ENCODE data around the gene CDH15. TPM values are rescaled to one million over a fixed set of nuclear protein-coding genes. Genes with fewer than 3 reads are reported as not detected.

CDH15 gene
- total RNA-seq, 2 experiments from 2014 or later: not detected

DNA sequence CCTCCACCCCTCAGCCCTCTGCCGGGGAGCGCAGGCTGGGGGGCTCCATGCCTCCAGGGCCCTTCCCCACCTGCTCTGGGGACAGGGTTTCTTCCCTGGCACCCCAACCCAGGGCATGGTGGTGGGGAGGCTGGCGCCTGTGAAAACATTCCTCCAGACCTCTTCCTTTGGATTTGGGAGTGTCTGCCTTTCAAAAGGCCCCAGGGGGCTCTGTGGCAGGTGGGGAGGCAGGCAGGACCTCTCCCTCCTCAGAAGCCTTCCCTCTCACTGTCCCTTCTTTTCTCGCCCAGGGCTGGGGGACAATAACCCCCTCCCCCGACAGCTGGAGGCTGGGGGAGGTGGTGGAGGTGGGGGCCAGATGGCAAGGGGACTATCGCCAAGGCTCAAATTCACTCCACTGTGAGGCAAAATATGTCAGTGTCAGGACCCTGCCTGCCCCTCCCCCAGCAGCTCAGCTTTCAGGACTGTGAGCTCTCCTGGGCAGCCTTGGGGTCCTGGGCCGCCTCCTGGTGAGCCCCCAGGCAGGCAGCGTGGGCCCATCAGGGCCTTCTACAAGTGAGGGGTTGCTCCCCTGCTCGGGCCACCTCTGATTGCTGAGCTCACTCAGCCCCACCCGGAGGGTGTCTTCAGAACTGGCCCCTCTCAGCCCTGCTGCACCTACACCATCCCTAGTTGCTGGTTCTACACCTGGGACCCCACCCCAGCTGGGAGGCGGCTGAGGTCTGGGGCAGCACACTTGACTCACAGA, 1.8 kb downstream of the CDH15 start:
- H3K4me3 Mint-ChIP-seq: no peak overlapping the region

GRCh38 chr16:89174055-89174827, 2.7 kb downstream of the CDH15 start:
- no peak overlapping the region for H3K27ac Mint-ChIP-seq
- intact Hi-C loops (cut with micrococcal nuclease): no loop called here
- H3K9me3 Mint-ChIP-seq: no peaks in the 10 kb centered on the region
- H3K36me3 Mint-ChIP-seq (ENCODE audit: low read depth): no peaks in the 10 kb centered on the region
- H3K4me1 Mint-ChIP-seq (ENCODE audit: low read depth): peaks cover 7% of the 10 kb centered on the region
- peaks cover 3% of the 10 kb centered on the region for H3K27me3 Mint-ChIP-seq (ENCODE audit: low read depth)
- CTCF ChIA-PET: no interaction called here
- no peak for DNase-seq
- no peak overlapping the region for H3K4me3 Mint-ChIP-seq

More for the DNA sequence above, 1.8 kb downstream of the CDH15 start:
- no peak for DNase-seq
- H3K27me3 Mint-ChIP-seq (ENCODE audit: low read depth): peaks cover 3% of the 10 kb centered on the region
- H3K4me1 Mint-ChIP-seq (ENCODE audit: low read depth): peaks cover 7% of the 10 kb centered on the region
- no peaks in the 10 kb centered on the region for H3K36me3 Mint-ChIP-seq (ENCODE audit: low read depth)
- no peaks in the 10 kb centered on the region for H3K9me3 Mint-ChIP-seq
- H3K27ac Mint-ChIP-seq: no peak overlapping the region
- intact Hi-C loops (cut with micrococcal nuclease): no loop called here
- CTCF ChIA-PET: no interaction called here

DNA sequence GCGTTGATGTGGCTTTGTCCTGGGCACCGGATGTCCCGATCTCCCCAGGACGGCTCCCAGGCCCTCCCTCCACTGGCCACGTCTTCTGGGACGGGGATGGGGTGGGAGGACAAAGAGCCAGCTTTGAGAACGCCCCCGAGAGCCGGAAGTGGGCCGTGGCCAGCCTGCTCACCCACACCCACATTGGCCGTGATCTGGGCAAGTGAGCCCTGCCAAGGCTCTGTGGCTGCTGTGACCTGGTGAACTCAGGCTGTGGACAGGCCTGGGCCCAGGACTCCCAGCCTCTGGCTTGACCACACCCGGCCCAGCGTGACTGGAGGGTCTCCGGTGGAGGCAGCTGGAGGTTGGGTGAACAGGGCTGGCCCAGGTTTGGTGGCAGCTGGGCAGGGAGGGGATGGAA, 3.3 kb downstream of the CDH15 start:
- no peak overlapping the region for H3K4me3 Mint-ChIP-seq
- H3K4me1 Mint-ChIP-seq (ENCODE audit: low read depth): peaks cover 7% of the 10 kb centered on the region
- no peak overlapping the region for H3K27ac Mint-ChIP-seq
- no peaks in the 10 kb centered on the region for H3K9me3 Mint-ChIP-seq
- CTCF ChIA-PET: no interaction called here
- peaks cover 3% of the 10 kb centered on the region for H3K27me3 Mint-ChIP-seq (ENCODE audit: low read depth)
- no peak for DNase-seq
- no peaks in the 10 kb centered on the region for H3K36me3 Mint-ChIP-seq (ENCODE audit: low read depth)
- intact Hi-C loops (cut with micrococcal nuclease): no loop called here

DNA sequence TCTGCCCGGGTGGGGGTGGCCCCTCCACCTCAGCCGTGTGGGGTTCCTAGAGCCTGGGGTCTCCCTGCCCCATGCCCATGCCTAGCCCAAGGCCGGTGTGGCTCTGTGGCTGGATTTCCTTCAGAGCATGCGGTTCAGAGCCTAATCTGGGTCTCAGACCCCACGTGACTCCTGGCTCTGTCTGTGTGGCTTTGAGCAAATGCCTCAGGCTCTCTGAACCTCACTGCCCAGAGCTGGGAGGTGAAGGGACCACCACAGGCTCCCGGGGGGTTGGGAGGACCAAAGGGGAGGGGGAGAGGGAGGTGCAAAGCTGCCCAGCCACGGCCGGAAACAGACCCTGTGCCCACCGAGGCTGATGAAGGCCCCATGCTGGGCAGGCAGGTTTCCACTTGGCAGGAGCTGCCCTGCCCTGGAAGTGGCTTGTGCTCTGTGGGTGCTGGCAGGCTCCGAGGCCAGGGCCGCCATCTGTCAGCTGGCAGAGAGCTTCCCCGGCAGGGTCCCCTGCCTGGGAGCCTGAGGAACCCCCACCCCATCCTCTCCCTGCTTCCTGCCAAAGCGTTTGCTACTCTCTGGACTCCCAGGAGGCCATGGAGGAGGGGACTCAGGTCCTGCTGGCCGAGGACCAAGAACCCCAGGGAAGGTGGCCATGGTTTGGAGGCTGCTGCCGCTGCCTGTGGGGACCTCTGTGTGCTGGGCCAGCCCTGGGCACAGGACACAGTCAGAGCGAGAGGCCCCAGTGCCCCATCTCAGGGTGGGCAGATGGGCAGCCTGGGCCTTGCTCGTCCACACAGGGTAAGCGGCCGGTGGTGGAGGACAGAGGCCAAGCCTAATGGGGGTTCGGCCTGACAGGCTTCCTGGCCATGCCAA, 4.0 kb downstream of the CDH15 start:
- peaks cover 3% of the 10 kb centered on the region for H3K27me3 Mint-ChIP-seq (ENCODE audit: low read depth)
- no peak overlapping the region for H3K27ac Mint-ChIP-seq
- intact Hi-C loops (cut with micrococcal nuclease): no loop called here
- no peaks in the 10 kb centered on the region for H3K36me3 Mint-ChIP-seq (ENCODE audit: low read depth)
- CTCF ChIA-PET: no interaction called here
- no peak overlapping the region for H3K4me3 Mint-ChIP-seq
- H3K4me1 Mint-ChIP-seq (ENCODE audit: low read depth): peaks cover 5% of the 10 kb centered on the region
- H3K9me3 Mint-ChIP-seq: no peaks in the 10 kb centered on the region
- no peak for DNase-seq

GRCh38 chr16:89176147-89176690, 4.7 kb downstream of the CDH15 start:
- Mint-ChIP-seq H3K4me3 (no peak overlapping the region), H3K4me1 (ENCODE audit: low read depth) (peaks cover 2% of the 10 kb centered on the region), H3K27me3 (ENCODE audit: low read depth) (no peaks in the 10 kb centered on the region), H3K27ac (no peak overlapping the region), H3K9me3 (no peaks in the 10 kb centered on the region), H3K36me3 (ENCODE audit: low read depth) (no peaks in the 10 kb centered on the region)
- no peak for DNase-seq
- CTCF ChIA-PET: interaction anchor here (0.5 kb wide), 1 partner anchor 190 kb away, joined by 3 read pairs; no protein-coding TSS in a partner anchor
- intact Hi-C loops (cut with micrococcal nuclease): no loop called here

DNA sequence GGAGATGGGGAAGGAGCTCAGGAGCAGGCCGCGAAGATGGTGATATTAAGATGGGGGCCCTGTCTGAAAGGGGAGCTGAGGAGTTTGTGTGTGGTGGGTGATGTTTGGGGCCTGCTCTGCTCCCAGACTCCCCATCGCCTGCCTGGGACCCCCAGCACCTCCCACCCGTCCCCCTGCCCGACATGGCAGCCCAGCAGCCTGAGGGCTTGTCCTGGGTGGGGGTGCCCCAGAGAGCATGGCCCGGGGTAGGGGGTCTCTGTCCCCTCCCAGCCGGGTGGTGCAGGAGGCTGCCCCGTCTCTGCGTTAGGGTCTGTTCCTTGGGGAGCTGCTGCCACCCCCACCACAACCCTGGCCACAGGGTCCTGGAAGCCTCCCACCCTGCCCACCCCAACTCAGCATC, 5.2 kb downstream of the CDH15 start:
- CTCF ChIA-PET: interaction anchor here (0.5 kb wide), 1 partner anchor 191 kb away, joined by 3 read pairs; no protein-coding TSS in a partner anchor
- intact Hi-C loops (cut with micrococcal nuclease): no loop called here

GRCh38 chr16:89177501-89177900, 6.0 kb downstream of the CDH15 start:
- Mint-ChIP-seq H3K27me3 (ENCODE audit: low read depth) (no peaks in the 10 kb centered on the region), H3K27ac (no peak overlapping the region), H3K4me1 (ENCODE audit: low read depth) (peaks cover 8% of the 10 kb centered on the region), H3K36me3 (ENCODE audit: low read depth) (no peaks in the 10 kb centered on the region), H3K4me3 (no peak overlapping the region), H3K9me3 (no peaks in the 10 kb centered on the region)
- CTCF ChIA-PET: interaction anchor here (0.7 kb wide), 1 partner anchor 8 kb away, joined by 3 read pairs; no protein-coding TSS in a partner anchor
- intact Hi-C loops (cut with micrococcal nuclease): no loop called here
- DNase-seq: no peak

More for the DNA sequence above, 5.2 kb downstream of the CDH15 start:
- Mint-ChIP-seq H3K4me3 (no peak overlapping the region), H3K27me3 (ENCODE audit: low read depth) (no peaks in the 10 kb centered on the region), H3K27ac (no peak overlapping the region), H3K9me3 (no peaks in the 10 kb centered on the region), H3K4me1 (ENCODE audit: low read depth) (peaks cover 7% of the 10 kb centered on the region), H3K36me3 (ENCODE audit: low read depth) (no peaks in the 10 kb centered on the region)
- no peak for DNase-seq

DNA sequence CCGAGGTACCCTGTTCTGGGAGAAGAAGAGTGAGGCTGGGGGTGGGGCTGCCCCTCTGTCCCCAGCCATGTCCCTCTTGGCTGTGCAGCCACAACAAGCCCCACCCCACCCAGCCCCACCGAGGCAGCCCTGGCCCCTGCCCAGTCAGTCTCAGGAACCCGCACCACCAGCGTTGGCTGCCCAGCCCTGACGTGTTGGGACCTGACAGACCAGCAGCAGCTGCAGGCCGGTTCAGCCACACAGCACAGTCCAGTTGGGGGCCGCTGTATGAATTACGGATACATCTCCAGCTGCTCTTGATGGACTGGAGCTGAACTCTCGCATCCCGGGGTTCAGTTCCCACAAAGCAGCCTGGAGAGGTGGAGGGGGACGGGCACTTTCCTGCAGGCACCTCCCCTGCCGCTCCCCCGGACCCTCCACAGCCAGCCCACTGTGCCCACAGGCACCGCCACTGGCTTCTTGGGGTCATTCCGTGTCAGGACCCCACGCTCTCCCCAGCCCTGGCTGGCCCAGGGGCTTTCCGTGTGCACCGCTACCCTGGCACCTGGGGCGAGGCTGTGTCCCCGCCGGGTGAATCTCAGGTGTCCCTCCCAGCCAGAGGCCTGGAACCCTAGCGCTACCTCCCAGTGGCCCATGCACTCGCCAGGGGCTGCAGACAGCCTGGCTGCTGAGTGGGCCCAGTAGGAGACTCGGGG, 7.1 kb downstream of the CDH15 start:
- Mint-ChIP-seq H3K4me3 (no peak overlapping the region), H3K9me3 (no peaks in the 10 kb centered on the region), H3K27me3 (ENCODE audit: low read depth) (no peaks in the 10 kb centered on the region), H3K4me1 (ENCODE audit: low read depth) (peaks cover 11% of the 10 kb centered on the region), H3K27ac (no peak overlapping the region), H3K36me3 (ENCODE audit: low read depth) (no peaks in the 10 kb centered on the region)
- CTCF ChIA-PET: no interaction called here
- intact Hi-C loops (cut with micrococcal nuclease): no loop called here
- DNase-seq: no peak

DNA sequence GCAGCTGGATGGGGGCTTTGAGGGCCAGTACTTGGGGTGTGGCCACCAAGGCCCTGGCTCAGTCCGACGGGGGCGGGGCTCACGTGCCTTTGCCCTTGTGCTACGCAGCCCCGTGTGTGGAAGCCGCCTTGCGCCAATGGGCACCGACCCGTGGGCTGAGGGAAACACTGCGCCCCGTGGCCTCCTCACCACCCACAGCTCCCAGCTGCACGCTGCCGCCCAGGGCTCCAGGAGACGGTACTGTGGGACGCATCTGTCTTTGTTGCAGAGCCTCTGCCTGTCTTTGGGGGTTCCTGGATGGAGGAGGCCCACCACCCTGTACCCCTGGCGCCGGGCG, 7.6 kb downstream of the CDH15 start:
- Mint-ChIP-seq H3K4me3 (no peak overlapping the region), H3K9me3 (no peaks in the 10 kb centered on the region), H3K27me3 (ENCODE audit: low read depth) (no peaks in the 10 kb centered on the region), H3K36me3 (ENCODE audit: low read depth) (no peaks in the 10 kb centered on the region), H3K27ac (no peak overlapping the region), H3K4me1 (ENCODE audit: low read depth) (peaks cover 11% of the 10 kb centered on the region)
- intact Hi-C loops (cut with micrococcal nuclease): no loop called here
- DNase-seq: no peak
- CTCF ChIA-PET: no interaction called here

DNA sequence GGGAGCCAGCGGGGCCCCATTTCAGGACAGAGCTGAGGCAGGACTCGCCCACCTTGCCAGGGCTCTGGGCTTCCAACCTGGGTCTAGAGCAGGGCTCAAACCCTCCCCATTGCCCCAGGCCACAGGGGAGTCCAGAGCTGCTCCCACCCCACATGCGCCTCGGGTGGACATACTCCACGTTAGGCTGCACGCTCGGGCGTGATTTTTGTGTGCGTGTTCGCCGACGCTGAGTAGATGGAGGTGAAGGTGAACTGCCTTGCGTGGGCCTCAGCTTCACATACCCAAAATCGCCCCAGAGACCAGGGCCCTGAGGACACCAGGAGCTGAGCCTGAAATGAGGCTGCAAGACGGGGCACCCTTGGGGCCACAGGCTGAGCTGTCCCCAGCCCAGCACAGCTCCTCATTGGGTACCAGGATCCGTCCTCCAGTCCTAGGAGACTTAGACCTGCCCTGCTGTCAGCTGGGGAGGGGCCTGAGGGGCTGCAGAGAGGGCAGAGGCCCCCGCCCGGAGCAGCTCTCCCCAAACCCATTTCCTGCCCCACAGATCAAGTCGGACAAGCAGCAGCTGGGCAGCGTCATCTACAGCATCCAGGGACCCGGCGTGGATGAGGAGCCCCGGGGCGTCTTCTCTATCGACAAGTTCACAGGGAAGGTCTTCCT, 8.2 kb downstream of the CDH15 start:
- Mint-ChIP-seq H3K9me3 (no peaks in the 10 kb centered on the region), H3K4me3 (no peak overlapping the region)
- intact Hi-C loops (cut with micrococcal nuclease): no loop called here

GRCh38 chr16:89183463-89183862, 11.9 kb downstream of the CDH15 start:
- H3K4me3 Mint-ChIP-seq: no peak overlapping the region
- H3K27ac Mint-ChIP-seq: no peak overlapping the region
- no peaks in the 10 kb centered on the region for H3K27me3 Mint-ChIP-seq (ENCODE audit: low read depth)
- H3K4me1 Mint-ChIP-seq (ENCODE audit: low read depth): peaks cover 11% of the 10 kb centered on the region
- H3K9me3 Mint-ChIP-seq: no peaks in the 10 kb centered on the region
- H3K36me3 Mint-ChIP-seq (ENCODE audit: low read depth): no peaks in the 10 kb centered on the region
- DNase-seq: no peak
- CTCF ChIA-PET: no interaction called here
- intact Hi-C loops (cut with micrococcal nuclease): no loop called here

More for the DNA sequence above, 8.2 kb downstream of the CDH15 start:
- no peak for DNase-seq
- H3K27me3 Mint-ChIP-seq (ENCODE audit: low read depth): no peaks in the 10 kb centered on the region
- H3K4me1 Mint-ChIP-seq (ENCODE audit: low read depth): peaks cover 11% of the 10 kb centered on the region
- no peak overlapping the region for H3K27ac Mint-ChIP-seq
- CTCF ChIA-PET: no interaction called here
- H3K36me3 Mint-ChIP-seq (ENCODE audit: low read depth): no peaks in the 10 kb centered on the region
